SJSA1 (cell line): ENCODE results near the gene PLA2G15. TPM values are rescaled to one million over a fixed set of nuclear protein-coding genes. Genes with fewer than 3 reads are reported as not detected.

Source experiments
- DNase-seq, 2 experiments: peaks; one replicate each; pipeline ENCODE4 v3.0.0-alpha.2; 2015 to 2020; ENCODE audit warnings: low spot score in 2 of 2, low read depth in 1 of 2
- H3K27ac ChIP-seq: fragments of 250-450 bp; sonication (Bioruptor Pico); 2 replicates; pipeline ENCODE4 v1.5.1; 2020; ENCODE audit warnings: mild to moderate bottlenecking, moderate library complexity
- H3K27me3 ChIP-seq: fragments of 250-450 bp; sonication (Bioruptor Pico); replicated peaks from 2 replicates; pipeline ENCODE4 v1.5.1; 2020; ENCODE audit warnings: mild to moderate bottlenecking, moderate library complexity
- H3K36me3 ChIP-seq: fragments of 250-450 bp; sonication (Bioruptor Pico); 2 replicates; pipeline ENCODE4 v1.5.1; 2020; ENCODE audit warnings: mild to moderate bottlenecking
- H3K4me1 ChIP-seq: fragments of 250-450 bp; sonication (Bioruptor Pico); replicated peaks from 2 replicates; pipeline ENCODE4 v1.6.1; 2021; ENCODE audit warnings: mild to moderate bottlenecking
- H3K4me3 ChIP-seq: fragments of 250-450 bp; sonication (Bioruptor Pico); 2 replicates; pipeline ENCODE4 v1.5.1; 2020; ENCODE audit warnings: mild to moderate bottlenecking
- H3K9me3 ChIP-seq: fragments of 250-450 bp; sonication (Bioruptor Pico); replicated peaks from 2 replicates; pipeline ENCODE4 v1.5.1; 2020; ENCODE audit warnings: mild to moderate bottlenecking
- total RNA-seq: library from RNA; depleted of rRNA; stranded (reverse); fragments of >200 nt; shearing (Covaris generic); gene quantifications from 2 replicates; pipeline ENCODE4 v1.2.3, GENCODE V29; 2014

Gene PLA2G15
- total RNA-seq, 1 experiment from 2014 or later: 20.3 TPM

DNA sequence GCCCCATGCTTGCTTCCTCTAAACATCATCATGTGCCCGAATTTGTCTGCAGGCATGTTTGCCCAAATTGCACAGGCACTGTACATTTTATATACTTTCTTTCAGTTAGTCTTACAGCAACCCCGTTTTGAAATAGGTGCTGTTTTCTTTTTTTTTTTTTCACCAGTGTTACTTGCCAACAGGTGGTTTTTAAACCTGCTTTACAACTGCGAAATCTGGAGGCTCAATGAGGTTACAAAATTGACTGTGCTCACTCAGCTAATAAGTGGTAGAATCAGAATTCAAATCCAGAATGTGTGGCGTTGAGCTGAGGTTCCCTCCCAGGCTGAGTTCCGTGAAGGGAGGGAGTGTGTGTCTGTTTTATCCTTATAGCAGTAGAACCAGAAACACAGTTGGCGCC lies 5.8 kb downstream of the PLA2G15 start:
- H3K4me3 ChIP-seq: no peak overlapping the region
- no peaks in the 10 kb centered on the region for H3K9me3 ChIP-seq
- H3K36me3 ChIP-seq: peaks cover 44% of the 10 kb centered on the region
- no peaks in the 10 kb centered on the region for H3K27me3 ChIP-seq
- peaks cover 4% of the 10 kb centered on the region for H3K4me1 ChIP-seq
- H3K27ac ChIP-seq: no peak overlapping the region
- no peak for DNase-seq

DNA sequence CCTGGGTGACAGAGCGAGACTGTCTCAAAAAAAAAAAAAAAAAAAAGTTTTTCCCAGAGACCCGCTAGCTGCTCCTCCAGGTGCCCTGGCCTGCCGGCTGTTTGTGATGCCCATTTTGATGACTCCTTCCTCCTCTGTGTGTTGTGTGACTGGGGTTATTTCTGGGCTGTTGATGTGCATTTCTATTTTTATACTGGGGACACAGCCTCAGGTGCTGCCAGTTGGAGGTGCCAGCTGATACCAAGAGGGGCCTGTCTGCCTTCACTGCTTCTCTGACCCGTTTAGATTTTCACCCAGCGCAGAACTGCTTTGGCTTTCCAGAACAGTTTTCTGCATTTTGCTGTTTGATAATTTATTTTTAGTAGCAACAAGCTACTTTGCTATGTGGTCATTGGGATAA lies 6.7 kb downstream of the PLA2G15 start:
- Histone ChIP-seq H3K4me3 (no peak overlapping the region), H3K9me3 (no peaks in the 10 kb centered on the region), H3K27ac (no peak overlapping the region), H3K27me3 (no peaks in the 10 kb centered on the region), H3K36me3 (peaks cover 45% of the 10 kb centered on the region), H3K4me1 (no peaks in the 10 kb centered on the region)
- no peak for DNase-seq

DNA sequence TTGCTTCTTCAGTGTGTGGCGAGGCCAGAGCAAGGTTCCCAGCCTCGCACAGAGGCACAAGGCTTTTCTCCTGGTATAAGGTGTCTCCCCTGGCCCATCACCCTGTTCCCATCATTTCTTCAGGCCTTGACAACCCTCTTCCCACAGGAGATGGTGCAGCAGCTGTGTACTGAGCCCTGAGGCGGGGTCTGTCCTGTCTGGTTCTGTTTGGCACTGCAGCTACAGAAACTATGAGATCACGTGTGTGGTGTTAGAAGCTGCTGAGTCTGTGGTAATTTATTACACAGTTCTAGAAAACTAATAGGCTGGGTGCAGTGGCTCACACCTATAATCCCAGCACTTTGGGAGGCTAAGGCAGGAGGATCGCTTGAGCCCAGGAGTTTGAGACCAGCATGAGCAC lies 7.2 kb downstream of the PLA2G15 start:
- Histone ChIP-seq H3K27me3 (no peaks in the 10 kb centered on the region), H3K36me3 (peaks cover 49% of the 10 kb centered on the region), H3K27ac (no peak overlapping the region), H3K4me1 (peaks cover 4% of the 10 kb centered on the region), H3K9me3 (no peaks in the 10 kb centered on the region), H3K4me3 (no peak overlapping the region)
- DNase-seq: no peak

DNA sequence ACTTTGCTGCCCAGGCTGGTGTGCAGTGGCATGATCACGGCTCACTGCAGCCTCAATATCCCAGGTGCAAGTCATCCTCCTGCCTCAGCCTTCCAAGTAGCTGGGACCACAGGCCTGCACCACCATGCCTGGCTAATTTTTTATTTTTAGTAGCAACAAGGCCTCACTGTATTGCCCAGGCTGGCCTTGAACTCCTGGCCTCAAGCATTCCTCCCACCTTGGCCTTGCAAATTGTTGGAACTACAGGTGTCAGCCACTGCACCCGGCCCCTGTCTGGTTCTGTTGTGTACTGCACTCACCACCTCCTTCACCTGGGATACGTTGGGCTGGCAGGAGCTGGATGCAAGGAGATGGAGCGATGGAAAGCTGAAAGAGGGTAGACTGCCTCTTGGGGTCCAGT lies 8.5 kb downstream of the PLA2G15 start:
- H3K27ac ChIP-seq: no peak overlapping the region

DNA sequence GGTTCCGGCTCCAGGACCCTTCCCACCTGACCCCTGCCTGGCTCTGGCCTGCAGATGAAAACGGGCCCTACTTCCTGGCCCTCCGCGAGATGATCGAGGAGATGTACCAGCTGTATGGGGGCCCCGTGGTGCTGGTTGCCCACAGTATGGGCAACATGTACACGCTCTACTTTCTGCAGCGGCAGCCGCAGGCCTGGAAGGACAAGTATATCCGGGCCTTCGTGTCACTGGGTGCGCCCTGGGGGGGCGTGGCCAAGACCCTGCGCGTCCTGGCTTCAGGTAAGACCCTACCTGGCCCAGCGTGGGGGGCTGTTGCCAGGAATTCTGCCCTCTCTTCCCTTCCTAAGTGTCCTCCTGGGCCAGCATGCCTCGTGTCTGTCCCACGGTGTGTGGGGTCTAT lies 10.5 kb downstream of the PLA2G15 start:
- no peak overlapping the region for H3K27ac ChIP-seq
- H3K27me3 ChIP-seq: no peaks in the 10 kb centered on the region
- no peaks in the 10 kb centered on the region for H3K9me3 ChIP-seq
- peaks cover 16% of the 10 kb centered on the region for H3K4me1 ChIP-seq
- H3K4me3 ChIP-seq: no peak overlapping the region
- peaks cover 60% of the 10 kb centered on the region for H3K36me3 ChIP-seq
- DNase-seq: no peak

More for the DNA sequence above, 8.5 kb downstream of the PLA2G15 start:
- Histone ChIP-seq H3K27me3 (no peaks in the 10 kb centered on the region), H3K9me3 (no peaks in the 10 kb centered on the region), H3K4me1 (peaks cover 16% of the 10 kb centered on the region), H3K4me3 (no peak overlapping the region), H3K36me3 (peaks cover 56% of the 10 kb centered on the region)
- DNase-seq: no peak

DNA sequence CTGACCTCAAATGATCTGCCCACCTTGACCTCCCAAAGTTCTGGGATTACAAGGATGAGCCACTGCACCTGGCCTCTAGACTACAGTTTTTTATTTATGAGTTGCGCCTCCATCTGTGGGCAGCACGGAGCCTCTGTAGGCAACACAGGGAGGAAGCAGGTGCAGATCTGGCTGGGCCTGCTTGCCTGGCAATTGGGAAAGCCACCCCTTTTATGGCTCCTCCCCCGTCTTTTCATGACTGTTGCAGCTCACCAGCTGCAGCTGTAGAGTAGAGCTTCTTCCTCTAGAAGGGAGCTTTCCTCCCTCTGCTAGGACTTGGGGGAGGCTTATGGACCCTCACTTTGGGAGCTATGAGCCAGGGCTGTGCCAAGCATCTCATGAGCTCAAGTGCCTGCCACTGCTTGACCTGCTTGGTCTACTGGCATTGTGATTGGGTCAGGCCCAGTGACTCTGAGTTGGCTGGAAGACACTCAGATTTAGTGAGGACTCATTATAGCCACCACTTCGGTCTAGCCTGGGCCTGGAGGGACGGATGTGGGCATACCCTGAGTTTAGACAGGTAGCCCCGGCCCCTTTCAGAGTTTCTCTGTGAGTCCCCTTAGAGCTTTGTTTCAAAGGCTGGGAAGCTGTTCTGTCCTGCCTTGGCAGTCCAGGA lies 12.2 kb downstream of the PLA2G15 start:
- peaks cover 58% of the 10 kb centered on the region for H3K36me3 ChIP-seq
- no peak overlapping the region for H3K4me3 ChIP-seq
- DNase-seq: no peak
- peak overlapping the region; percentile 56 for H3K27ac ChIP-seq
- H3K4me1 ChIP-seq: peaks cover 16% of the 10 kb centered on the region
- no peaks in the 10 kb centered on the region for H3K9me3 ChIP-seq
- no peaks in the 10 kb centered on the region for H3K27me3 ChIP-seq

DNA sequence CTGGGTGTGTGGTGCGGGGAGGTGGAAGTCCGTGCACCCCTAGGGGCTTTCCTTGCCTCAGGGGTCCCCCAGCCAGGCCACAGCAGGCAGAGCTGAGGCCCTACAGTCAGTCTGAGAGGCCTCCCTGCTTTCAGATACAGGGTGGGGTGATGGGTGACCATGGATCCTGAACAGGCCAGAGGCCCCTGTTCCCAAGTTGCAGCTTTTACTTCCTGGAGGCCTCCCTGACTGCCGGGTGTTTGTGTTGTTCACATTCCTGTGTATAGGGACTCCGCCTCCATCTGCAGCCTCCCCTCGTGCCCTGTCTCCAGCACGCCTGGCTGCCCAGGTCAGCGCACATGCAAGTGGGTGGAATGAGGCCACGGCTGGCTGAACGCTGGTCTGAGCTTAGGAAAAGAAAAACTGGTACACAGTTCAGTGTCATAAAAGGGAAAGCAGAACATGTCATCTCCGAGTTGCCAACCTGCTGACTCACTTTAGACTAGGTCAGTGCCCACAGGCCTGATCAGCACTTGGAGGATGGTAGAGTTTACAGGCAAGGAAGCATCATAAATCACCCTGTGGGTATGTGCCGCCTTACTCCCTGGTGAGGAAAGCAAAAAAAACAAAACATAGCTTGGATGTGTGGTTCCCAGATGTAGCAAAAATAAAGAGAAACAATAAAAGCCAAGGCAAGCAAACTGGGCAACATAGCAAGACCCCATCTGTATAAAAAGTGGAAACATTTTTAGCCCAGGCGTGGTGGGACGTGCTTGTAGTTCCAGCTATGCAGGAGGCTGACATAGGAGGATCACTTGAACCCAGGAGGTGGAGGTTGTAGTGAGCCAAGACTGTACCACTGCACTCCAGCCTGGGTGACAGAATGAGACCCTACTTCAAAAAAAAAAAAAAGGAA lies 13.0 kb downstream of the PLA2G15 start:
- H3K36me3 ChIP-seq: peaks cover 50% of the 10 kb centered on the region
- no peaks in the 10 kb centered on the region for H3K27me3 ChIP-seq
- H3K4me3 ChIP-seq: no peak overlapping the region
- H3K4me1 ChIP-seq: peaks cover 16% of the 10 kb centered on the region
- peak; percentile 54 to 67 for DNase-seq
- no peaks in the 10 kb centered on the region for H3K9me3 ChIP-seq
- H3K27ac ChIP-seq: peak overlapping the region; percentile 56

DNA sequence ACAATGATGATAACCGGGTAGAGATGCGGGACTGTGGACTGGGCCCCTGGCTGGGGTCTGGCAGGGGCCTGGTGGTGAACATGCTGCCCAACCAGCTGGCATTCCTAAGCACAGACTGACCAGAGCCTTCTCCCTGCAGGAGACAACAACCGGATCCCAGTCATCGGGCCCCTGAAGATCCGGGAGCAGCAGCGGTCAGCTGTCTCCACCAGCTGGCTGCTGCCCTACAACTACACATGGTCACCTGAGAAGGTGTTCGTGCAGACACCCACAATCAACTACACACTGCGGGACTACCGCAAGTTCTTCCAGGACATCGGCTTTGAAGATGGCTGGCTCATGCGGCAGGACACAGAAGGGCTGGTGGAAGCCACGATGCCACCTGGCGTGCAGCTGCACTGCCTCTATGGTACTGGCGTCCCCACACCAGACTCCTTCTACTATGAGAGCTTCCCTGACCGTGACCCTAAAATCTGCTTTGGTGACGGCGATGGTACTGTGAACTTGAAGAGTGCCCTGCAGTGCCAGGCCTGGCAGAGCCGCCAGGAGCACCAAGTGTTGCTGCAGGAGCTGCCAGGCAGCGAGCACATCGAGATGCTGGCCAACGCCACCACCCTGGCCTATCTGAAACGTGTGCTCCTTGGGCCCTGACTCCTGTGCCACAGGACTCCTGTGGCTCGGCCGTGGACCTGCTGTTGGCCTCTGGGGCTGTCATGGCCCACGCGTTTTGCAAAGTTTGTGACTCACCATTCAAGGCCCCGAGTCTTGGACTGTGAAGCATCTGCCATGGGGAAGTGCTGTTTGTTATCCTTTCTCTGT lies 14.0 kb downstream of the PLA2G15 start:
- H3K9me3 ChIP-seq: peaks cover 3% of the 10 kb centered on the region; the same call in 1 of the 2 replicates
- H3K27ac ChIP-seq: no peak overlapping the region
- peaks cover 27% of the 10 kb centered on the region for H3K4me1 ChIP-seq
- H3K36me3 ChIP-seq: peaks cover 54% of the 10 kb centered on the region
- H3K27me3 ChIP-seq: no peaks in the 10 kb centered on the region
- no peak for DNase-seq
- no peak overlapping the region for H3K4me3 ChIP-seq

DNA sequence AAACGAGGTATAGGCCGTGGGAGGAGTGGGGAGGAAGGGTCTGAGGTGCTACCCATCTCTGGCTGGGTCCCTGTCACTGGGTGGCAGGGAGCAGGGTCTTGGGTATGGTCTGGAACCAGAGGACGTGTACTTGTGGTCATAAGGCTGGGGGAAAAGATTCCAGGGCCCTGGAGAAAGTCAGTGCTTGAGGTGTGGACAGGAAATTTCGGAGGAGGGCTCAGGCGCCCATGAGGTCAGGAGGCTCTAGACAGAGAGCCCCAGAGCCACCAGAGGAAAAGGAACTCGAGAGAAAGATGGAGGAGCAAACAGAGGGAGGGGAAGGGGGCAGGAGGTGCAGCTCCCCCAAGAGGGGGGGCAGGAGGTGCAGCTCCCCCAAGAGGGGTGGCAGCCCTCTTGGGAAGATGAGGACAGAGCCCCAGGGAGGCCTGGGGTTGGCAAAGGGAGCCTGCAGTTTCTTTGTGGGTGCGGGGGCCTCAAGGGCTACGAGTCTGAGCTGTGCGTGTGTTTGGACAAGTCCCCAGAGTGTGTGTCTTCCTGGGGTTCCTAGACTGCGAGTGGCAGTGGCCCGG lies 18.5 kb downstream of the PLA2G15 start:
- peaks cover 8% of the 10 kb centered on the region for H3K9me3 ChIP-seq
- no peak for DNase-seq
- peak overlapping the region; percentile 99 for H3K27ac ChIP-seq
- H3K36me3 ChIP-seq: peaks cover 46% of the 10 kb centered on the region
- H3K4me1 ChIP-seq: peaks cover 28% of the 10 kb centered on the region
- peak overlapping the region; percentile 100 for H3K4me3 ChIP-seq
- H3K27me3 ChIP-seq: no peaks in the 10 kb centered on the region

DNA sequence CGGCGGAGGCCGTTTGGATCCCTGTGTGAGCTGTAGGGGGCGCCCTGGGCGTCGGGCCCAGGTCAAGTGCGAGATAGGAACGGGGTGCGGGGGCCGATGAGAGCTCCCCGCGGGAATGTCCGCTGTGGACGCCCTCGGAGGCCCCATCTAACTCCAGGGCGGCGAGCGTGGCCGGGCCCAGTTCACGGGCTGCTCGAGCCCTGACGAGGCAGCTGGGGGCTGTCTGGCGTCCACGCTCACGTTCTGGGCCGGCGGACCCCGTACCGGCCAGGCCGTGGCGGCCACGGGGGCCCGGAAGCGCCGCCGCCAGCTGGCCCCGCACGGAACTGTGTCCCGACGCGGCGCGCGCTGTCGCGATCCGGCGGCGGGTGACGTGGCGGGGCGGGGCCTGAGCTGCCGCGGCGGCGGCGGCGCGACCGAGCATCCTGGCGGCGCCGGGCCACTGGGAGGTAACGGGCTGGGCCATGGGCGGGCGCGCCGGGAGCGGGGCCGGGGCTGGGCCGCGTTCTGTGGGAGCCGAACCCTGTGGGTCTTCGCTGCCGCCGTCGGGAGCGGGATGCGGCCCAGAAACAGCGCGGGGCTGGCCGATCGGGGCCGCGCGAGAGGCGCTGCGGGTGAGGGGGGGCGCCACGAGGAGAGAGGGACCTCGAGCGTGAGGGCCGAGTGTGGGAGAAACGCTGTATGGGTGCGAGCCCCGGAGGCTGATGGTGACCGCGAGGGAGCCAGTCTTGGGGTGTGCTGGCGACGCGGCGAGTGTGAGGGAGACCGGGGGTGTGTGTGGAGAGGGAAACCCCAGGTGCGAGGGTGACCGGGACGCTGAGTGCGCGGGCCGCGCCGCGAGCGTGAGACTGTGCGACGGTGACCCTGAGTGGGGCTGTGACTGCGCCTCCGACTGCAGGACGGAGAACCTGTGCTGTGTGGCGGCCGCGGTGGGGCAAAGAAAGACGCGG lies 19.2 kb downstream of the PLA2G15 start, which contains the start of gene SLC7A6:
Gene SLC7A6 (plus strand): TSS at position 399 of the 950 bp plus-strand sequence. CDS start 10,201 bp downstream, outside the sequence.
- DNase-seq: peak; percentile 81 to 88
- H3K4me1 ChIP-seq: peaks cover 28% of the 10 kb centered on the region

DNA sequence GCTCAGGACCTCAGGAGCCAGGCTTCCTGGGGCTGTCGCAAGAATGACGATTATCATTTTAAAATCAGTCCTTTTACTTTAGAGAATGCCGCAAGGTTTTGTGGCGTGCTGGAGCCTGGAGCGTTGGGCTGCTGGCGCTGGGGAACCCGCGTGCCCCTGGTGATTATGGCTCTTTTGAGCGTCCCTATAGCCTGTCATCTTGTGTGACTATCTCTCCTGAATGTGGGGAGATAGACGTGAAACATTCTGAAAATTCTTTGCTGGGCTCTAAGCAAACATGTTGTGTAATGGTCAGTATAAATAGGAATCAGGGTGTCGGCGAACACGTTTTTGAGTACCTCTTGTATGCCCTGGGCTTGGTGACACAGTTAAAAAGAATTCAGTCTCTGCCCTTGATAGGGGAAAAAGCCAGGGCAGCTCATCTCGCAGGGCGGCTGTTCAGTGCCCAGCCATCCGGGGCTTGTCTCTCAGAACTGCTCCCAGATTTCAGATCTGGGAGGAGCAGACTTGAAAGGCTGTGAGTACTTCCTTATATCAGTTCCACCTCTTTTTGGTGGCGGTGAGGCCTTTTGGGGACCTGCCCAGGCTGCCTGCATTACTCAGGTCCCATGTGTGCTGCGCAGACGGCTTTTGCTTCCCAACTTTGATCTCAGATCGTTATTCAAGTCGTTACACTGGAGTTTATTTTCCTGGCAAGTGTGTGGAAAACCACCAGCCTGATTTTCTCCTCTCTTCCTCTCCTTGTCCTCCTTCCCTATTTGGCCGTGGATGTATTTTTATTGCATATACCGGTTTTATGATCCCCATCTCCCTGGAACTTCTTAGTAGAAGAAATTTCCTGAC lies 20.1 kb downstream of the PLA2G15 start:
- Histone ChIP-seq H3K27ac (peak overlapping the region; percentile 99), H3K4me1 (peaks cover 28% of the 10 kb centered on the region), H3K36me3 (peaks cover 41% of the 10 kb centered on the region), H3K9me3 (peaks cover 8% of the 10 kb centered on the region), H3K27me3 (no peaks in the 10 kb centered on the region), H3K4me3 (peak overlapping the region; percentile 100)
- peak; percentile 82 to 85 for DNase-seq

More for the DNA sequence above, 19.2 kb downstream of the PLA2G15 start, which contains the start of gene SLC7A6:
- H3K4me3 ChIP-seq: peak within 1 kb of the TSS; percentile 100
- peaks cover 47% of the 10 kb centered on the region for H3K36me3 ChIP-seq
- peak within 1 kb of the TSS; percentile 99 for H3K27ac ChIP-seq
- H3K9me3 ChIP-seq: peaks cover 8% of the 10 kb centered on the region
- H3K27me3 ChIP-seq: no peaks in the 10 kb centered on the region
